Activated gamma-delta T cell treated with anti-CD3 and anti-CD28 coated beads, Interleukin-2, amount 50 U/mL, for 16 hours (primary cell): ENCODE data around the gene PPP1R9A.

Source experiments
- DNase-seq: peaks from one replicate; pipeline ENCODE4 v3.0.0-alpha.2; 2020; ENCODE audit warnings: low read depth

PPP1R9A gene

GRCh38 chr7:95099106-95099505 is 191.7 kb downstream of the PPP1R9A start:
- no peak for DNase-seq

DNA sequence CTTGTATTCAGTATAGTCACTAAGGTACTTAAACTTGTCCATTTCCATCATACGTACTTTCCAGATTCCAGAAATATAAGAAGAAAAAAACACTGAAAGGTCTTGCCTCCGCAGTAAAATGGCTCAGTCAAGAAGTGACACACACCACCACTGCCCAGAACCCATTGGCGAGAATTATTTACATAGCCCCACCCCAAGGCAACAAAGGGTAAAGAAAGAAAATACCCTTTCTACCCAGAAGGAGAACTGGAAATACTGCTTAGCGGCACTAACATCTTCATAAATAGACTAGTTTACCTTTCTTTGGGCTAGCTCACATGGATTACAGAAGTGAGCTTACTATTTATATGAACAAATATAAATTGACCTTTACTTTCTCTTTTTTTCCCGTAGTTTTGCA is 194.0 kb downstream of the PPP1R9A start:
- DNase-seq, result no peak

- DNase-seq, result no peak
Measured at GRCh38 chr7:95102662-95103061, 195.3 kb downstream of the PPP1R9A start.

- no peak for DNase-seq
Measured at GRCh38 chr7:95104739-95105138, 197.3 kb downstream of the PPP1R9A start.

- no peak for DNase-seq
Measured at GRCh38 chr7:95105627-95106026, 198.2 kb downstream of the PPP1R9A start.

DNA sequence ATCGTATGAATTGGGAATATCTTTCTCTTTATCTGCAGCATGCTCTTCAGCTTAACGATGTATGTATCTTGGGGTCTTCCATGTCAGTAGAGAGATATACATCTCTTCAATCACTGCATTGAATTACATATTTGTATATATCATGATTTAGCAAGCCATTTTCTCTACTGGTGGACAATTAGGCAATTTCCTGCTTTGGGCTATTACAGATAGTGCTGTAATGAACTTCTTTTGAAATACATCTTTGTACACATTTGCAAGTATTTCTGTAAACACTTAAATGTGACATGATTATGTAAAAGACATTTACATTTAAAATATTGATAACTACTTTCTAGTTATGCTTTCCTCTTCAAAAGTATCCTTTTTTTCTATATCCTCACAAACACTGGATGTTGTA is 199.0 kb downstream of the PPP1R9A start:
- no peak for DNase-seq

DNA sequence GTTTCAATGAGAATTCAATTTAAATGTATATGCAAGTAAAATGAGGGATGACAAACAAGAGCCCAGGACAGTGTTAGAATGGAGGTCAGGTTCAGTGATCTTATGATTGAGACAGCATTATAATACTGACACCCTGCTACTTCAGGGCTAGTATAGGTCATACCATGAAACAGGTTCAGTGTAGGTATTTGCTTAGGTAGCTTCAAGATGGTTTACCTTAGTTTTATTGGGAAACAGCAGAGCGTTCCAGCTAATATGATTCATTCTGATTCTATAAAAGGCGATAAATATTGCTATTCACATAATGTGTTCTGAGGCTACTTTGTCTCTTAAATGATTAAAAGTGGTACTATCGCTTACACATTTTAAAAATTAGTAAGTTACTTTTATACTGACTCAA is 203.3 kb downstream of the PPP1R9A start:
- no peak for DNase-seq

GRCh38 chr7:95113590-95113989 is 206.2 kb downstream of the PPP1R9A start:
- no peak for DNase-seq

DNA sequence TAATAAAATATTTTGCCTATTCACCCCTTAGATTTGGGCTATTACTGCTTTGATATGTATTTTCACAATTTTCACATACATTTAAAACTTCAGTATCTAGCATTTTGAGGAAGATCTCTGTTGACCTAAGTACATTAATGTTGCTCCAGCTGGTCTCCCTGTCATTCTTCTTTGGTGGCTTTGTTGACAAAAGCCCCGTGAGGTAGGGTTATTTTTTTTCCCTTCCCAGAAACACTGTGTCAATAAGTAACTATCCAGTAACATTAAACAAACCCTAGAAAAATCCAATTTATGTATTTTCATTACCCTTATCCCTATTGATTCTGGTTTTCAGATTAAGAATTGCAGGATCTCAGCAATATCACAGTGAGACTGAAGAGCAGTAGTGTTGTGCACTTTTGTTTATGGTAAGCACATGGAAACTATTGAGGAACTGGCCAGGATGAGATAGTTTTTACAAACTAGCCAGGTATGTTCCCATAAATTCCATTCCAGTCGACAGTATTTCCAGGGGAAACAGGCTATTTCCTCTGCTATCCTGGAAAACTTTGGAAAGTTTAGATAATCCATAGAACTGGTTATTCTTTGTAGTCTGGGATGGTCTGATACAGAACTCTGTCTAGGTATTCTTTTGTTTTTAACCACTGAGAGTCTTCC is 218.8 kb downstream of the PPP1R9A start:
- no peak for DNase-seq

DNA sequence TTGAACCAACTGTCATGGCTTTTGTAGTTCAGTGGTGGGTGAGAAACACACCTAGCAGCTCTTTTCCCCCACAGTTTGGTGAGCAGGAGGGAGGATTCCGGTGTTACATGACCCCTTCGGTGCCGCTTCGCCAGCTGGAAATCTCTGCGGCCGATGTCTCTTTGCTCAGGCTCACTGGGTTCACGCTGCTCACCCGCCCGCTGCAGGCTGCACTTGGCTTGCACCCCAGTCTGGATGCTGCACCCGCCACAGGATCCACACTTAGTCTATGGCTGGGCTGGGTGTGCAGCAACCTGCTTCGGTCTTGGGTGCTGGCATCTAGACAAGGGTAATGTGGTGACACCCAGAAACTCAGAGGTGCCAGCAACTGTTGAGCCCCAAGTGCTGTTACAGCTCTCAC is 225.1 kb downstream of the PPP1R9A start:
- no peak for DNase-seq

GRCh38 chr7:95139922-95140321 is 232.5 kb downstream of the PPP1R9A start:
- no peak for DNase-seq

DNA sequence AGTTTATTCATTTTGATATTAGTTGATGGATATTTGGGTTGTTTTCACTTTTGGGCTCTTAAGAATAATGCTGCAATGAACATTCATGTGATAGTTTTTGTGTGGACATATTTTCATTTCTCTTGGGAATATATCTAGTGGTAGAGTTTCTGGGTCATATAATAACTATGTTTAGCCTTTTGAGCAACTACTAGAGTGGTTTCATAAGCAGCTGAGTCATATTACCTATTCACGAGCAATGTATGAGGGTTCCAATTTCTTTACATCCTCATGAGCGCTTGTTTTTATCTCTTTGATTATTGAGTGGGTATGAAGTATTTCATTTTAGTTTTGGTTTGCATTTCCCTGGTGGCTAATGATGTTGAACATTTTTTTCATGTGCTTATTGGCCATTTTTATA is 234.4 kb downstream of the PPP1R9A start:
- no peak for DNase-seq

DNA sequence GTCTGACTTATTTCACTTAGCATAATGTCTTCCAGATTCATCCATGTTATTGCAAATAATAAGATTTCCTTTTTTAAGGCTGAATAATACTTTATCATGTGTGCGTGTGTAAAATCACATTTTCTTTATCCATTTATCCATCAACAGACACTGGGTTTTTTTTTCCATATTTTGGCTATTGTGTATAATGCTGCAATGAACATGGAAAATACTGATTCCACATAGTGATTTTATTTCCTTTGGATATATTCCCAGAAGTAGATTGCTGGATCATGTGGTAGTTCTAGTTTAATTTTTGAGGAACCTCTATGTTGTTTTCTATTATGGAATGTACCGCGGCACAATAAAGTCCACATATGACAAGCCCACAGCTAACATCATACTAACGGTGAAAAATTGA is 236.9 kb downstream of the PPP1R9A start:
- no peak for DNase-seq

DNA sequence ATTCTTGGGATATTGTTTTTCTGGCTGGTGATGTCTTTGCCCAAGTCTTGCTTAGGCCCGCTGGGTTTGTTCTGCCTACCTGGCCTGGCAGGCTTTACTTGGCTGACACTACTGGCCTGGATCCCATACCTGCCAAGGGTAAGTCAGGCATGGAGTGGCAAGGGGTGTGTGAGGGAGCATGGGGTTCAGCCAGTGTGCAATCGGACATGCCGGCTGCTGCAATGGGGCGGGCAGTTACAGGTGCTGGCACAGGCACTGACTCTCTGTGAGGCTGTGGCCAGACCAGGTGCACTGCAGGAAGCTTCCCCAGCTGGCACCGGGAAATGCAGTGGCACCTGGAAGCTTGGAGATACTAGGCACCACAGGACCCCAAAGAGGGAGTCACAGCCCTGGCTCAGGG is 248.6 kb downstream of the PPP1R9A start:
- DNase-seq, result no peak

DNA sequence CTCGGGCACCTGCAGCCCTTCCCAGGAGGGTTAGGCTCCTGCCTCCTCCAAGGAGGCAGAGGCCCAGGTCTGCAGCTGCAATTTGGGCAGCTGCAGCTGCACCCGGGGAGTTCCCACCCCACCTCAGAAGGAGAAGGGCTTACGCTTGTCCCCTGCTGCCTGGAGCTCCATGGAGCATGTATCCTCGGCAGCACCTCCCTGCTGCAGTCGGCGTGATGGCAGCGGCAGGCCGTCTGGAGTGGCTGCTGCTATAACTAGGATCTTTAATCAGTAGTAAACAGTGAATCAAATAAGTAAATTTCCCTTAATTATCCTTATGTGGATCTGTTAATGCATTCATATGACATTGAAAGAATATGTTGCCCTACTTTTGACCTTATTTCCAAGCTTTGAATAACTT is 250.0 kb downstream of the PPP1R9A start:
- no peak for DNase-seq

DNA sequence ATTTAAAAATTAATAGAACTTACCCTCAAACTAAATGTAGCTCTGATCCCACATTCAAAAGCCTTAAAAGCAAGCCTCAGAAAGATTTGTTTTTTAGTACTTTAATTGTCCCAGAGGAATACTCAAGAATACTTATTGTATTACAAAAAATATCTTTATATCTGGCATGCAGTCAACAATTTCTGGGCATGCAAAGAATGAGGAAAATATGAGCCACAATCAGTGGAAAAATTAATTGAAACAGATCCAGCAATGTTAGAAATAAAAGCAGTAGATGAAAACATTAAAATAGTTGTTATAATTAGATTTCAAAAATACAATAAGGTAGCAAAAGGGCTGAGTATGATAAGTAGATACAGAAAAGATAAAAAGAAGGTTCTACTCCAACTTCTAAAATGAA is 262.3 kb downstream of the PPP1R9A start:
- DNase-seq, result no peak

- no peak for DNase-seq
Measured at GRCh38 chr7:95172420-95172819, 265.0 kb downstream of the PPP1R9A start.

DNA sequence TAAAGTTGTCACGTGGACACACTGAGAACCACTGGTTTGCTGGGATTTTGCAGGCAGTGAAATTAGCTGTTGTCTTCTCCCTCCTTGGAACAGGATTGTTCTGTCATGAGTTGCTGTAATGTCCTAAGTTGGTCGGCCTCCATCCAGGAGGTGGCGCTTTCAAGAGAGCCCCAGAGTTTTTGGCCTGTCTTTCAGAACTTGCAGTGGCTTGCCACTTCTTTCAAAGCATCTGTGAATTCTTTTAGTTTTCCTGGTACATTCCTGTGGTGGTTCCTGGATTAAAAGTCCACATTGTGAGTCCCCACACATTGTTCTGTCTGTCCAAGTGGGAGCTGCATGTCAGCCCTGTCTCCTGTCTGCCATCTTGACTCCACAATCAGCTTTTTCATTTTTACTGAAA is 283.1 kb downstream of the PPP1R9A start:
- no peak for DNase-seq

DNA sequence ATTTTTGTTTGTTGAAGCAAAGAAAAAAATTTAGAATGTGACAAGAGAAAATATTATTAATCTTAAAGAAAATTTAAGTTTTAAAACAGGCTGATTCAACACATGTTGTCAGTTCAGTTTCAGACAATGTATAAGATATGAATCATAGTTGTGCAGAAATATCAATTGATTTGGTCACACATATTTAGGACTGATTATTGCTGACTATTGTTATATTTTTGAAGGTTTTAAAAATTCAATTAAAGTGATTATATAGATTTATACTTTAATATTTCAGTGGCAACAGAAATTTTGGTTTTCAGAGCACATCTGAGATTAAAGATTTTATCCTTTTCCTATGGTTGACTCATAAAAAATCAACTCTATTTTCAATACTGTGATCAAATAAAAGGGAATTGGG is 284.4 kb downstream of the PPP1R9A start:
- DNase-seq, result no peak

DNA sequence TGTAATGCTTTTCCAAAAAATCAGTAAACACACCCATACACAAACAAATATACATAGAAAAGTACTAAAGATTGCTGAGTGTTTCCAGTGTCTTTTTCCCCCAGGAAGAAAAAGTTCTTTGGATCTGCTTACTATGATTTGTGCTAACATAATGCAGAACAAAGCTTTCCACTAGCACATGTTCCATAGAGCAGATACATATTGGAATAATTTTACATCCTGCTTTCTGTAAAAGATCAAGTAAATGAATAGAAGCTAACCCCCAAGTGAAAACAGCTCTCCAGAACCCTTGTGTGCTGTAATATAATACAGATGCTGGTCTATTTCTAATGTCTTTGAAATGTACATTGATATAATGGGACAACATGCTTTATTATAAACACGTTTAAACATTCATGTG is 291.5 kb downstream of the PPP1R9A start:
- DNase-seq, result no peak

- no peak for DNase-seq
Measured at GRCh38 chr7:95199779-95200558, 292.6 kb downstream of the PPP1R9A start.

GRCh38 chr7:95200741-95201140 is 293.3 kb downstream of the PPP1R9A start:
- DNase-seq, result no peak

GRCh38 chr7:95201727-95202126 is 294.3 kb downstream of the PPP1R9A start:
- DNase-seq, result no peak

DNA sequence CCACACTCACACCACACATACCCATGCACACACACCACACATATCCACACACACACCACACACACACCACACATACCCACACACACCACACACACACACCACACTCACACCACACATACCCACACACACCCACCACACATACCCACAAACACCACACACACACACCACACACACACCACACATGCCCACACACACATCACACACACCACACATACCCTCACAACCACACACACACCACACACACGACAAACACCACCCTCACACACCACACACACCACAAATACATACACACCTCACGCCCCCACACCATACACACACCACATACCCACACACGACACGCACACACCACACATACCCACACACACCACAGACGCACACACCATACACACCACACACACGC is 297.2 kb downstream of the PPP1R9A start:
- no peak for DNase-seq
